HepG2 (cell line): ENCODE data around the gene POLH. TPM values are rescaled to one million over a fixed set of nuclear protein-coding genes. Genes with fewer than 3 reads are reported as not detected.

Experiments used
- HES4 ChIP-seq: sonication (generic); formaldehyde crosslinking; IDR thresholded peaks from 2 replicates; pipeline ENCODE4 v1.9.0; 2021; ENCODE audit warnings: mild to moderate bottlenecking, missing genetic modification reagents, borderline replicate concordance
- HOXA9 ChIP-seq: sonication (generic); formaldehyde crosslinking; IDR thresholded peaks from 2 replicates; pipeline ENCODE4 v1.8.1; 2022; ENCODE audit warnings: missing genetic modification reagents, mild to moderate bottlenecking, moderate library complexity, borderline replicate concordance
- NFKB2 ChIP-seq: sonication (generic); formaldehyde crosslinking; IDR thresholded peaks from 2 replicates; pipeline ENCODE4 v1.4.0; 2020; ENCODE audit warnings: missing genetic modification reagents, borderline replicate concordance
- NRL ChIP-seq: sonication (generic); formaldehyde crosslinking; IDR thresholded peaks from 2 replicates; pipeline ENCODE4 v1.5.0; 2020; ENCODE audit warnings: missing genetic modification reagents, mild to moderate bottlenecking, moderate library complexity, borderline replicate concordance
- TBP ChIP-seq: sonication (generic); formaldehyde crosslinking; IDR thresholded peaks from 2 replicates; pipeline ENCODE4 v1.5.0; 2020; ENCODE audit warnings: missing genetic modification reagents
- TOE1 ChIP-seq: sonication (generic); formaldehyde crosslinking; IDR thresholded peaks from 2 replicates; pipeline ENCODE4 v1.4.0; 2020; ENCODE audit warnings: mild to moderate bottlenecking, missing genetic modification reagents
- ZBTB10 ChIP-seq: sonication (generic); formaldehyde crosslinking; IDR thresholded peaks from 2 replicates; pipeline ENCODE4 v1.4.0; 2020; ENCODE audit warnings: missing genetic modification reagents, borderline replicate concordance
- ZNF577 ChIP-seq: sonication (generic); formaldehyde crosslinking; IDR thresholded peaks from 2 replicates; pipeline ENCODE4 v1.4.0; 2020; ENCODE audit warnings: mild to moderate bottlenecking, low read depth, missing genetic modification reagents, borderline replicate concordance
- ZNF589 ChIP-seq: sonication (generic); formaldehyde crosslinking; conservative IDR thresholded peaks from 2 replicates; pipeline ENCODE4 v1.8.0; 2022; ENCODE audit warnings: mild to moderate bottlenecking, moderate library complexity, missing genetic modification reagents
- ZNF816 ChIP-seq: sonication (generic); formaldehyde crosslinking; IDR thresholded peaks from 2 replicates; pipeline ENCODE4 v1.8.0; 2022; ENCODE audit warnings: missing genetic modification reagents, mild to moderate bottlenecking, borderline replicate concordance
- polyA plus RNA-seq, 8 experiments: library from polyadenylated mRNA; depleted of rRNA in 3 of 8; stranded (reverse) in 7 of 8; unstranded in 1 of 8; fragments of >200 nt; fragmentation: Illumina TruSeq in 4 of 8; extraction: Trizol in 4 of 8; gene quantifications; 2 replicates each; pipeline versions ENCODE4 v1.2.1 to v1.2.3, GENCODE V29; 2011 to 2016; ENCODE audit warnings: low read depth in 4 of 8, missing spikeins in 1 of 8, mixed read lengths in 1 of 8; ENCODE audit not compliant: insufficient read depth in 1 of 8
- total RNA-seq, 5 experiments: library from RNA; depleted of rRNA; stranded (reverse); fragments of >200 nt; fragmentation: Illumina TruSeq; extraction: Trizol; gene quantifications; 2 replicates each; pipeline ENCODE4 v1.2.3, GENCODE V29; 2016; ENCODE audit warnings: low read depth in 1 of 5
- TF ChIP-seq, protein P1 (sequence below): sonication (generic); formaldehyde crosslinking; IDR thresholded peaks from 2 replicates; pipeline ENCODE4 v1.4.0; 2020; ENCODE audit warnings: mild to moderate bottlenecking, missing genetic modification reagents
- TF ChIP-seq, protein P2 (sequence below): sonication (generic); formaldehyde crosslinking; IDR thresholded peaks from 2 replicates; pipeline ENCODE4 v1.4.0; 2020; ENCODE audit warnings: mild to moderate bottlenecking, missing genetic modification reagents

The POLH gene
- total and polyA plus RNA-seq, 2 of the 13 experiments (the other 11 are each of a cell fraction or from before 2014, with no cell fraction given), result 11.6 to 25.0 TPM

DNA sequence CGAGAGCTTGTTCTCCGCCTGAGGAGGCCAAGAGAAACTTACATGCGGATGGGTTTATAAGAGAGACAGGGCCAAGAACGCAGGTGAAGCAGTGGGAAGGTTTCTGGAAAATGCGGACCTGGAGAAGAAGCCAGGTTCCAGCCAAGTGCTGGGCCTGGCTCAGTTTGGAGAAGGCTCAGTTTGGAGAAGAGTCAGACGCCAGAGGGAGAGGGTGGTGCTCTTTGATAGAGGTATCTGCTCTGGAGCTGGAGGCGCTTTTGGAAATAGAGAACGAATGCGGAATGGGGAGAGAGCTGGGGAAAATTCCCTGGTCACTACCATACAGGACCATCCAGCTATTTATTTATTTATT is 69.6 kb downstream of the POLH start (continued):
- TF ChIP-seq, protein P1, sequence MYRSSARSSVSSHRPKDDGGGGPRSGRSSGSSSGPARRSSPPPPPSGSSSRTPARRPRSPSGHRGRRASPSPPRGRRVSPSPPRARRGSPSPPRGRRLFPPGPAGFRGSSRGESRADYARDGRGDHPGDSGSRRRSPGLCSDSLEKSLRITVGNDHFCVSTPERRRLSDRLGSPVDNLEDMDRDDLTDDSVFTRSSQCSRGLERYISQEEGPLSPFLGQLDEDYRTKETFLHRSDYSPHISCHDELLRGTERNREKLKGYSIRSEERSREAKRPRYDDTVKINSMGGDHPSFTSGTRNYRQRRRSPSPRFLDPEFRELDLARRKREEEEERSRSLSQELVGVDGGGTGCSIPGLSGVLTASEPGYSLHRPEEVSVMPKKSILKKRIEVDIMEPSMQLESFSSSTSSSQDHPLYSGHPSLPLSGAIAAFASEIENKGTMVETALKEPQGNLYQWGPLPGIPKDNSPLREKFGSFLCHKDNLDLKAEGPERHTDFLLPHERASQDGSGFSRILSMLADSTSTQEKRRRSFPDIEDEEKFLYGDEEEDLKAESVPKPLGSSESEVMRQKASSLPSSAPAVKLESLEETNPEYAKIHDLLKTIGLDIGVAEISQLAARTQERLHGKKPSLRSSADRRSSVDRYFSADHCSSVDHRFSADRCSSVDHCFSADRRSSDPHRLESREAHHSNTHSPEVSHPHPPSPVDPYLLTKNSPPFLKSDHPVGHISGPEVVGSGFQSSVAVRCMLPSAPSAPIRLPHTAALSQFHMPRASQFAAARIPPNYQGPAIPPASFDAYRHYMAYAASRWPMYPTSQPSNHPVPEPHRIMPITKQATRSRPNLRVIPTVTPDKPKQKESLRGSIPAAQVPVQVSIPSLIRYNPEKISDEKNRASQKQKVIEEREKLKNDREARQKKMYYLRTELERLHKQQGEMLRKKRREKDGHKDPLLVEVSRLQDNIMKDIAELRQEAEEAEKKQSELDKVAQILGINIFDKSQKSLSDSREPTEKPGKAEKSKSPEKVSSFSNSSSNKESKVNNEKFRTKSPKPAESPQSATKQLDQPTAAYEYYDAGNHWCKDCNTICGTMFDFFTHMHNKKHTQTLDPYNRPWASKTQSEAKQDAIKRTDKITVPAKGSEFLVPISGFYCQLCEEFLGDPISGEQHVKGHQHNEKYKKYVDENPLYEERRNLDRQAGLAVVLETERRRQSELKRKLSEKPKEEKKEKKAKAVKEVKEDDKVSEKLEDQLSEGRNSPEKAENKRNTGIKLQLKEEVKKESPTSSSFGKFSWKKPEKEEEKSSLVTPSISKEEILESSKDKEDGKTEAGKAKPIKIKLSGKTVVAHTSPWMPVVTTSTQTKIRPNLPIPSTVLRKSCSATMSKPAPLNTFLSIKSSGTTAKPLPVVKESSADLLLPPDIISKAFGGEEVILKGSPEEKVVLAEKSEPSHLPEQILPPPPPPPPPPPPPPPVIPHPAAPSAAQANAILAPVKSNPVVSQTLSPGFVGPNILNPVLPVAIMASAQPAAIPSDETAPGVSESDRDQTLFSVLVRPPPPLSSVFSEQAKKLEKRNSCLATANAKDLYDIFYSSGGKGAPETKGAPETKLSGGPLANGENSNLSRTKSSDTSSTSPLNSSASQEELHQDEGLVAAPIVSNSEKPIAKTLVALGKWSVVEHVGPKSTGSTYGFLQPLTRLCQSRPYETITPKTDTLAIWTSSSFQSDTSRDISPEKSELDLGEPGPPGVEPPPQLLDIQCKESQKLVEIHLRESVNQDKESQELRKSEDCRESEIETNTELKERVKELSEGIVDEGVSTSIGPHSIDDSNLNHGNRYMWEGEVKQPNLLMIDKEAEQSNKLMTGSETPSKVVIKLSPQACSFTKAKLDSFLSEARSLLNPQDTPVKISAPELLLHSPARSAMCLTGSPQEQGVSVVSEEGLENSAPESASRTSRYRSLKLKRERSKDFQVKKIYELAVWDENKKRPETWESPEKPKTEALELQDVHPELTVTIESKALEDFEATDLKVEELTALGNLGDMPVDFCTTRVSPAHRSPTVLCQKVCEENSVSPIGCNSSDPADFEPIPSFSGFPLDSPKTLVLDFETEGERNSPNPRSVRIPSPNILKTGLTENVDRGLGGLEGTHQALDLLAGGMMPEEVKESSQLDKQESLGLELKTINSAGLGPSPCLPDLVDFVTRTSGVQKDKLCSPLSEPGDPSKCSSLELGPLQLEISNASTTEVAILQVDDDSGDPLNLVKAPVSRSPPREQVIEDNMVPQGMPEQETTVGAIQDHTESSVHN (CRISPR knock-in tag), result no peak
- TF ChIP-seq ZNF816, result no peak
- no peak for TF ChIP-seq NRL (CRISPR knock-in tag)
- no peak for TF ChIP-seq NFKB2 (CRISPR knock-in tag)
- TF ChIP-seq ZBTB10, result no peak
- no peak for TF ChIP-seq TOE1 (CRISPR knock-in tag)
- no peak for TF ChIP-seq HOXA9
- no peak for TF ChIP-seq HES4 (CRISPR knock-in tag)
- TF ChIP-seq ZNF577 (CRISPR knock-in tag), result no peak
- no peak for TF ChIP-seq TBP
- no peak for TF ChIP-seq ZNF589 (CRISPR knock-in tag)
- TF ChIP-seq, protein P2, sequence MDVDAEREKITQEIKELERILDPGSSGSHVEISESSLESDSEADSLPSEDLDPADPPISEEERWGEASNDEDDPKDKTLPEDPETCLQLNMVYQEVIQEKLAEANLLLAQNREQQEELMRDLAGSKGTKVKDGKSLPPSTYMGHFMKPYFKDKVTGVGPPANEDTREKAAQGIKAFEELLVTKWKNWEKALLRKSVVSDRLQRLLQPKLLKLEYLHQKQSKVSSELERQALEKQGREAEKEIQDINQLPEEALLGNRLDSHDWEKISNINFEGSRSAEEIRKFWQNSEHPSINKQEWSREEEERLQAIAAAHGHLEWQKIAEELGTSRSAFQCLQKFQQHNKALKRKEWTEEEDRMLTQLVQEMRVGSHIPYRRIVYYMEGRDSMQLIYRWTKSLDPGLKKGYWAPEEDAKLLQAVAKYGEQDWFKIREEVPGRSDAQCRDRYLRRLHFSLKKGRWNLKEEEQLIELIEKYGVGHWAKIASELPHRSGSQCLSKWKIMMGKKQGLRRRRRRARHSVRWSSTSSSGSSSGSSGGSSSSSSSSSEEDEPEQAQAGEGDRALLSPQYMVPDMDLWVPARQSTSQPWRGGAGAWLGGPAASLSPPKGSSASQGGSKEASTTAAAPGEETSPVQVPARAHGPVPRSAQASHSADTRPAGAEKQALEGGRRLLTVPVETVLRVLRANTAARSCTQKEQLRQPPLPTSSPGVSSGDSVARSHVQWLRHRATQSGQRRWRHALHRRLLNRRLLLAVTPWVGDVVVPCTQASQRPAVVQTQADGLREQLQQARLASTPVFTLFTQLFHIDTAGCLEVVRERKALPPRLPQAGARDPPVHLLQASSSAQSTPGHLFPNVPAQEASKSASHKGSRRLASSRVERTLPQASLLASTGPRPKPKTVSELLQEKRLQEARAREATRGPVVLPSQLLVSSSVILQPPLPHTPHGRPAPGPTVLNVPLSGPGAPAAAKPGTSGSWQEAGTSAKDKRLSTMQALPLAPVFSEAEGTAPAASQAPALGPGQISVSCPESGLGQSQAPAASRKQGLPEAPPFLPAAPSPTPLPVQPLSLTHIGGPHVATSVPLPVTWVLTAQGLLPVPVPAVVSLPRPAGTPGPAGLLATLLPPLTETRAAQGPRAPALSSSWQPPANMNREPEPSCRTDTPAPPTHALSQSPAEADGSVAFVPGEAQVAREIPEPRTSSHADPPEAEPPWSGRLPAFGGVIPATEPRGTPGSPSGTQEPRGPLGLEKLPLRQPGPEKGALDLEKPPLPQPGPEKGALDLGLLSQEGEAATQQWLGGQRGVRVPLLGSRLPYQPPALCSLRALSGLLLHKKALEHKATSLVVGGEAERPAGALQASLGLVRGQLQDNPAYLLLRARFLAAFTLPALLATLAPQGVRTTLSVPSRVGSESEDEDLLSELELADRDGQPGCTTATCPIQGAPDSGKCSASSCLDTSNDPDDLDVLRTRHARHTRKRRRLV (CRISPR knock-in tag), result no peak
